Measurements from ENCODE around the gene GPANK1.

- TF ChIP-seq FOXM1 (IDR thresholded peaks at IDR 0.05; ENCODE audit: borderline replicate concordance): no peak
- no peak for TF ChIP-seq FOXK2 (IDR thresholded peaks at IDR 0.05)
- TF ChIP-seq ELF4 (IDR thresholded peaks at IDR 0.05): no peak
- no peak for TF ChIP-seq FOXA1 (IDR thresholded peaks at IDR 0.05)
Measured at GRCh38 chr6:31713465-31713864, 48.7 kb upstream of the GPANK1 start.

Data from HEK293T (cell line).